Endothelial cell of umbilical vein (primary cell): ENCODE data around the gene RPP21. TPM values are rescaled to one million over a fixed set of nuclear protein-coding genes. Genes with fewer than 3 reads are reported as not detected.

Source experiments
- BruUV-seq: library from RNA; stranded (reverse); fragments of 400-500 nt; replicated peaks from 2 replicates; lab custom pipeline; 2021; lab: Mats Ljungman, UMichigan
- CTCF ChIA-PET: fragments of 300-600, 350-600 bp; sonication (Branson Sonifier 250); formaldehyde crosslinking; loops from one replicate; lab custom pipeline; 2021; ENCODE audit warnings: antibody characterized with exemption, inconsistent platforms; lab: Charles Lee
- POLR2A ChIA-PET: fragments of 300-600, 350-600 bp; sonication (Branson Sonifier 250); formaldehyde crosslinking; loops from one replicate; lab custom pipeline; 2021; ENCODE audit warnings: antibody characterized with exemption, inconsistent platforms; lab: Charles Lee
- DNase-seq: peaks from one replicate; pipeline ENCODE4 v3.0.0-alpha.2; 2011; ENCODE audit warnings: low read depth, low spot score
- FAIRE-seq: peaks from 2 replicates; lab custom pipeline; 2011; peaks lifted over from hg19 to GRCh38; lab: Jason Lieb, UNC
- H2AFZ ChIP-seq: 2 replicates; pipeline ENCODE4 v1.6.0; 2012; ENCODE audit warnings: low read depth, low read length, control low read depth, inconsistent platforms
- H3K27ac ChIP-seq: 2 replicates; pipeline ENCODE4 v1.5.1; 2011; ENCODE audit warnings: low read depth, mild to moderate bottlenecking, control low read depth, low read length, moderate library complexity; ENCODE audit not compliant: insufficient read depth
- H3K27me3 ChIP-seq, 2 experiments: 2 replicates each; pipeline versions ENCODE4 v1.6.0 to v1.6.1; 2011; ENCODE audit warnings: low read length in 2 of 2, mixed read lengths in 1 of 2; ENCODE audit not compliant: control insufficient read depth in 2 of 2, insufficient read depth in 2 of 2
- H3K36me3 ChIP-seq, 2 experiments: 2 replicates in 1 of 2; 3 replicates in 1 of 2; pipeline ENCODE4 v1.5.1; 2011; ENCODE audit warnings: low read length in 2 of 2, mild to moderate bottlenecking in 1 of 2, moderate library complexity in 1 of 2; ENCODE audit not compliant: control insufficient read depth in 2 of 2, insufficient read depth in 2 of 2; ENCODE audit errors: extremely low read depth in 1 of 2
- H3K4me1 ChIP-seq: 3 replicates; pipeline ENCODE4 v1.5.1; 2011; ENCODE audit warnings: mild to moderate bottlenecking, low read length; ENCODE audit not compliant: control insufficient read depth, insufficient read depth; ENCODE audit errors: extremely low read depth
- H3K4me2 ChIP-seq: 2 replicates; pipeline ENCODE4 v1.6.1; 2011; ENCODE audit warnings: low read length, control low read depth, mixed read lengths; ENCODE audit not compliant: insufficient read depth
- H3K4me3 ChIP-seq, 3 experiments: fragments of 200-600 bp in 1 of 3; sonication (generic), shearing (Covaris generic) in 1 of 3; replicated peaks in 1 of 3; 2 replicates each; pipeline ENCODE4 v1.5.1; 2011 to 2016; ENCODE audit warnings: control low read depth in 3 of 3, low read length in 3 of 3, mild to moderate bottlenecking in 2 of 3, inconsistent platforms in 1 of 3, low read depth in 1 of 3, moderate library complexity in 1 of 3; ENCODE audit not compliant: insufficient read depth in 1 of 3
- H3K79me2 ChIP-seq: 2 replicates; pipeline ENCODE4 v1.6.0; 2012; ENCODE audit warnings: low read length, inconsistent platforms; ENCODE audit not compliant: control insufficient read depth, insufficient read depth
- H3K9ac ChIP-seq: replicated peaks from 2 replicates; pipeline ENCODE3; 2011; ENCODE audit warnings: low read length, control low read depth; ENCODE audit not compliant: insufficient read depth; ENCODE audit errors: extremely low read depth
- H3K9me1 ChIP-seq: replicated peaks from 3 replicates; pipeline ENCODE4 v1.6.0; 2011; ENCODE audit warnings: mild to moderate bottlenecking, low read length; ENCODE audit not compliant: control insufficient read depth, insufficient read depth; ENCODE audit errors: extremely low read depth
- H3K9me3 ChIP-seq: replicated peaks from 2 replicates; pipeline ENCODE4 v1.5.1; 2012; ENCODE audit warnings: low read length, inconsistent platforms; ENCODE audit not compliant: control insufficient read depth, insufficient read depth
- H4K20me1 ChIP-seq: replicated peaks from 2 replicates; pipeline ENCODE3; 2011; ENCODE audit warnings: mild to moderate bottlenecking, low read length; ENCODE audit not compliant: control insufficient read depth, insufficient read depth; ENCODE audit errors: extremely low read depth
- CTCF ChIP-seq, 2 donors: IDR thresholded peaks; 1 replicate in 1 of 2; 2 replicates in 1 of 2; pipeline ENCODE4 v1.5.1; 2011; ENCODE audit warnings: low read length in 2 of 2, mild to moderate bottlenecking in 2 of 2, moderate library complexity in 2 of 2, control low read depth in 1 of 2, inconsistent platforms in 1 of 2, low read depth in 1 of 2; ENCODE audit not compliant: insufficient read depth in 1 of 2; ENCODE audit errors: extremely low read depth in 1 of 2
- EZH2 ChIP-seq: IDR thresholded peaks from 2 replicates; pipeline ENCODE4 v1.6.1; 2012; ENCODE audit warnings: borderline replicate concordance, low read depth, mild to moderate bottlenecking, moderate library complexity, low read length, inconsistent platforms; ENCODE audit not compliant: severe bottlenecking
- GATA2 ChIP-seq: IDR thresholded peaks from 2 replicates; pipeline ENCODE4 v1.7.0; 2011; ENCODE audit warnings: low read depth, mild to moderate bottlenecking, moderate library complexity, mixed read lengths, low read length; ENCODE audit not compliant: insufficient read length, insufficient read depth
- JUN ChIP-seq: IDR thresholded peaks from 2 replicates; pipeline ENCODE4 v1.6.1; 2011; ENCODE audit warnings: borderline replicate concordance, low read depth; ENCODE audit not compliant: insufficient read length, insufficient read depth
- MAX ChIP-seq: IDR thresholded peaks from 2 replicates; pipeline ENCODE4 v1.6.1; 2011; ENCODE audit not compliant: insufficient read depth, insufficient read length
- MYC ChIP-seq: IDR thresholded peaks from one replicate; pipeline ENCODE4 v1.6.1; 2011; ENCODE audit warnings: mild to moderate bottlenecking, low read depth, low read length
- POLR2A ChIP-seq: IDR thresholded peaks from 2 replicates; pipeline ENCODE4 v1.6.1; 2012; ENCODE audit warnings: low read depth, mild to moderate bottlenecking, control low read depth, low read length
- POLR2AphosphoS5 ChIP-seq: IDR thresholded peaks from 2 replicates; pipeline ENCODE4 v1.6.1; 2012; ENCODE audit warnings: low read depth, mild to moderate bottlenecking, control low read depth, low read length, moderate library complexity; ENCODE audit not compliant: insufficient read depth
- dilution Hi-C: fragments of 300-500 bp; cut with MboI; formaldehyde crosslinking; loops from one replicate; pipeline ENCODE4 v1.15.0; 2019; ENCODE audit warnings: low sequenced_read_pairs; ENCODE audit not compliant: extremely low pct_ligation_motif_present
- intact Hi-C: fragments of 100-400 bp; cut with micrococcal nuclease; formaldehyde crosslinking; loops from one replicate; pipeline ENCODE4 v1.10.0; 2022
- polyA plus RNA-seq, 4 experiments: library from polyadenylated mRNA; depleted of rRNA in 3 of 4; stranded (reverse) in 3 of 4; unstranded in 1 of 4; fragments of >200 nt; gene quantifications; 2 replicates each; pipeline versions ENCODE4 v1.2.1 to v1.2.3, GENCODE V29; 2011 to 2012; ENCODE audit warnings: missing spikeins in 1 of 4
- total RNA-seq: library from RNA; stranded (reverse); gene quantifications from 2 replicates; pipeline ENCODE4 v1.2.3, GENCODE V29; 2021

RPP21 gene
- total and polyA plus RNA-seq, 2 donors (not counting 3 experiments of a cell fraction or from before 2014, with no cell fraction given) = 35.3 to 101 TPM

- Histone ChIP-seq H3K9me3 (no peaks in the 10 kb centered on the region), H3K4me2 (no peak overlapping the region), H3K4me1 (no peaks in the 10 kb centered on the region), H3K9ac (no peak overlapping the region), H3K4me3 (no peak overlapping the region), H3K79me2 (no peaks in the 10 kb centered on the region), H3K36me3 (peaks cover 11 to 12% of the 10 kb centered on the region in 2 experiments), H3K27ac (no peak overlapping the region), H3K27me3 (no peaks in the 10 kb centered on the region), H3K9me1 (no peaks in the 10 kb centered on the region), H4K20me1 (no peaks in the 10 kb centered on the region), H2AFZ (no peak overlapping the region)
- intact Hi-C loops = no loop called here
- ChIA-PET POLR2A (no interaction called here), CTCF (interaction anchor here (0.8 kb wide), 1 partner anchor 10 kb away, joined by 3 read pairs; no protein-coding TSS in a partner anchor)
- no TSS peak for BruUV-seq
- FAIRE-seq (no peak), DNase-seq (no peak)
- TF ChIP-seq POLR2AphosphoS5 = no peak
- no peak for TF ChIP-seq JUN
- no peak for TF ChIP-seq CTCF (IDR thresholded peaks at IDR 0.05; ENCODE audit: extremely low read depth in 1 of 2, insufficient read depth in 1 of 2, low read depth in 1 of 2, low read length in 2 of 2)
- no peak for TF ChIP-seq MYC
- TF ChIP-seq POLR2A = no peak
- no peak for TF ChIP-seq EZH2
- no peak for TF ChIP-seq GATA2
- no peak for TF ChIP-seq MAX
- dilution Hi-C loops = no loop called here
These were observed 49.1 kb upstream of the RPP21 start for GRCh38 chr6:30295837-30296236.
